ENCODE data around the gene GRIA1.

The GRIA1 gene

DNA sequence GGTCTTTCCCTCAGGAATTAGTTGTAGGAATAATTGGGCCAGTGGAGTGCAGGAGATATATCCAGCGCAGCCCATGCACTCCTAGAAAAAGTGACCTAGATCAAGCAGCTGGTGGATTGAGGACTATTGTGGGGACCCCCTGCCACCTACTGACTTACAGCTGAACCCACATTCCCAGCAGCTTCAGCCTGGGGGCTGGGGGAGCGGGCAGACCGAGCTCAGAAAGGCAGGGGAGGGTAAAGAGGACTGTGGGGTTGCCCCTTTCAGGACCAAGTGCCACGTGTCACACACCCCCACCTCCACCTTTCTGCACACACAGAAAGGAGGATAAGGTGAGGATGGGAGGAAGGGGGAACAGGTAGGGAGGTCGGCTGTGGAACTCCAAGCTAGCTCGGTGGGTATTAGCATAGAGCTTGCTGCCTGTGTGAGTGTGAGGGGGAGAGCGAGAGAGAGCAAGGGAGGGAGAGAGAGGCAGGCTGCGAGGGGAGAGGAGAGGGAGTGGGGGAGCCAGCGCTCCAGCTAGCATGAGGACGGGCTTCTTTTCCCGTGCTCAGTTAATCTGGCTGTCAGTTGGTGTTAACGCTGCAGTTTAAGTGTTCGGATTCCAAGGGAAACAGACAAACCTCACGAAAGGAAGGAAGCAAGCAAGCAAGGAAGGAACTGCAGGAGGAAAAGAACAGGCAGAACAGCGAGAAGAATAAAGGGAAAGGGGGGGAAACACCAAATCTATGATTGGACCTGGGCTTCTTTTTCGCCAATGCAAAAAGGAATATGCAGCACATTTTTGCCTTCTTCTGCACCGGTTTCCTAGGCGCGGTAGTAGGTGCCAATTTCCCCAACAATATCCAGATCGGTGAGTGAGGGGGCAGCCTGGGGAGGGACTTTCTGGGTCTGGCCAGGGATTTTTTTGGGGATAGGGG, at the start of gene GRIA1:
Gene GRIA1, plus strand, starts transcription at position 553 of the 920 bp plus-strand sequence.
- no peak for DNase-seq

DNA sequence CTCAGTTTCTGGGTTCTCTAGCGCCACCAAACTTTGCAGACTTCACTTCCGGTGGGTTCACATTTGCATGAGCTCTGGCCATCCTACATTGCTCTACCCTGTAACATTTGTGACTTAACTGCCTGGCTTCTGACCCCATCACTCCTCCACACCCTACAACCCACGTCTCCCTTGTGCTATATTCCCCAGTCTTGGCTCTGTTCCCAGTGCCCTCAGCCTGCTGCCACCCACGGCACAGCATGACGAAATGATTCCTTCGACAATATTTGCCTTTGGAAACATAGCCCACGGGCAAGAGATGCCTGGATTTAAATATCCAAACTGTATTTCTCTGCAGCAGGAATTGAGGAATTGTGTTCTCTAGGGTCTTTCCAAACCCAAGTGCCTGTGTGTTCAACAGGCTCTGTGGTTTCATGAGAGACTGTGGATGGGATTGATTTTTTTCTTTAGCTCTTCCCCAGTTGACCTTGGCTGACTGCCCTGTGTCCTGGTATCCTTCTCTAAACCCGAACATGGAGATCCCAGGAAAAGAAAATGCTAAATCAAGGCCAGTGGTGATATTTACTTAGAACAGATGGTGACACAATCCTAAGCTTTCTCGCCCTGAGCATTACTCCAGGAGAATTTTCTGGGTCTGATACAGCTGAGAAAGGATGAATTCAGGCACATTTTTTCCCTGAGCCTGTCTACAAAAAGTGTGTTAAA, 44.4 kb upstream of the GRIA1 start:
- DNase-seq = no peak

DNA sequence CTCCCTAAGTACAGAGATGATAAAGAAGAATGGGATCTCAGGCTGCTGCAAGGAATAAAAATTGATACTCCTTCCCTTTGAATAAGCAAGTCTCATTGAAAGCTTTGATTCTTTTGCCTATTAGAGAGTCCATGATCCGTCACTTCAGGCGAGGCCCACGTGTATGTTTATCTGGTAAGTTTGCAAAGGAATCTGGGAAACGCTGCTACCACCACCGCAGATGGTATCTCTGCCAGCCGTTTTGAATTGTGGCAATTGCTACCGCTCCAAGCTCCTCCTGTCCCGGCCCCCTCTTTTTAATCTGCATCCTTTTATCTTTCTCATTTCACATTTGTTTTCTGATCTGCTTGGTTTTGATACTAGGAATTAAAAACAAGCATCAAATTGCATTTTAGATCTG, 42.9 kb upstream of the GRIA1 start:
- no peak for DNase-seq

DNA sequence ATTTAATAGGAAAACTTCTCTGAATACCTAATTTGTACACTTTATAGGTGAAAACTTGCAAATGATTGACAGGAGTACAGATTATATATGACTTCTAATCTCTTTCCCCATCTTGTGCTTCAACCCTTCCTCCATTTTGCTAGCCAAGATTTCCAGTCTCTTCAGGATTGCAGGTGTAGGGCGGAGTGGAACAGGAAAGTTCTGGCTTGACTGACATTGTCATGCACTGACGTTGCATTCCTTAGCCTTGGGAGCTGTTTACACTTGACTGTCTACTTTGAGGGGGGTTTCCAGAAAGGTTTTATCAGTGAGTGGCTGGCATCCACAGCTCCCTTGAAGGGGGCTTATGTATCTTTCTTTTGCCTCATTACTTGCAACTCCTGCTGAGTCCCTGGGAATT, 34.1 kb upstream of the GRIA1 start:
- DNase-seq = no peak

DNA sequence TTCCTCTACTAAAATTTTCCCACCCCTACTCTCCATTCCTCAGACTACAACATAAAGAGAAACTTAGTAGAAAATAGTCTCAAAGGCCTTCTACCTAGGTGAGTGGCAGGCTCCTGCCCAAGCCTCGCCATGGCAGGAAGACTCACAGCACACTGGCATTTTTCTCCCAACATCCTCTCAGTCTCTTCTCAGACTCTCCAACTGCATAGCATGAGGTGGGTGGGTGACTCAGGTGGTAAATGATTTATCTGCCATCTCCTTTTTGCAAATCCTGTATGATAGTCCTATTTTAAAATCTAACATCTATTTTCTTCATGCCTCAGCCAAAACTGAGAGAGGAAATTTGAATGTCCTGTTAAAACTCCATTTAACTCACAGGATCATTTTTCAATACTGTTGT, 33.5 kb upstream of the GRIA1 start:
- no peak for DNase-seq

DNA sequence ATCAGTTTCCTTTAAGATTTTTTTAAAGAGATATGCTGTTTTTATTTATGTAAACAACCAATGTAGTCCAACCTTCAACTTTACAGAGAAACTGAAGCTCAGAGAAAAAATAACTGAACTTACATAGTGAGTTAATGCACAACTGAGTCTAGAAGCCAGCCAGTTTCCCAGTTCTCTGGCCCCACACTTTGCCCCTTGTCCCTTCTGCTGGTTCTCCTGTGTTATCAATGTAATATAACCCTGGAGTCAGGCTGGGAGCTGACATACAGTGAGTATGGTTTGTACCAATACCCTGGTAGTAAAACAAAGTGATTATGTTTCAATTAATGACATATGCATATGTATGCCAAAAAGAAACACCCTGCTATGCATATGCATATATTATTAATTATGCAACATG, 32.2 kb upstream of the GRIA1 start:
- DNase-seq = no peak

DNA sequence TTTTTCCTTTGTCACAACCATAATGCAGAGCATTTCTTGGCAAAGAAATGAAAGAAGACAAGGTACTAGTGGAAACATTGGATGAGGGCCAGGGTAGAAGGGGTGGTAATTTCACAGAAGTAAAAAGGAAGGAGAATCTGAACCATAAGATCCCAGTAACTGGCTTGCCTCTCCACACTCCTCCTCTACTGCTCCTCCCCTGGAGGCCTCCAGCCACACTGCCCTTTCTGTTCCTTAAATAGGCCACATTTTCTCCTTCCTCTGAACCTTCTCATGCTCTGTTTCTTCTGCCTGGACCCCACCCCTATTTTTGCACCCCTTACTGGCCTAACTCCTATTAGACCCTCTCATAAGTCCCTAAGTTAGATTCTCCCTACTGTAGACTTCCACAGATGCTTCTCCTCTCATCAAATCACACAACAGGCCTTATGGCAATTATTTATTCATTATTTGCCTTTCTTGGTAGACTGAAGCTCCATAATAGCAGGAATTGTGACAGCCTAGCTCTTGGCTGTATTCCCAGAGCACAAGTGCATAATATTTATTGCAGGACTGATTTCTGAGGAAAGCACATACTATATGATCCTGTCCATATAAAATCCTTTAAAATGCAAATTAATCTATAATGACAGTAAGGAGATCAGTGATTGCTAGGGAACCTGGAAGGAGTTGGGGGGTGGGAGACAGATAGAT, 31.3 kb upstream of the GRIA1 start:
- no peak for DNase-seq

DNA sequence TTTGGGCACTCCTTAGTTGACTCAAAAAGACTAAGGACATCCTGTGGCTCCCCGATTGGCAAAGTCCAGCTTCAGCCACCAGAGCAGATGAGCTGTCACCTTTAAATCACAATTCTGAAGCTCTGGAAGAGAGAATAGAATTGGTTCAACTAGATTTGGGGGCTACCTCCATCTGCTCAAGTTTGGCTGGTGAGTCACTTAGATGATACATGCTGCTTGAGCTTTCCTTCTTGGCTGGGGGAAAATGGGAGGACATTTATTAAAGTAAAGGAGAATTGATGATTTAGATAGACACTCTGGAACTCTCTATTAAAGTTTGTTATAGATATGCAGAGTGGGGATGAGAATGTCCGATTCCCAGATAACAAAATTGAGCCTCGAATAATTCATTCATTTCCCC, 30.0 kb upstream of the GRIA1 start:
- DNase-seq = no peak

DNA sequence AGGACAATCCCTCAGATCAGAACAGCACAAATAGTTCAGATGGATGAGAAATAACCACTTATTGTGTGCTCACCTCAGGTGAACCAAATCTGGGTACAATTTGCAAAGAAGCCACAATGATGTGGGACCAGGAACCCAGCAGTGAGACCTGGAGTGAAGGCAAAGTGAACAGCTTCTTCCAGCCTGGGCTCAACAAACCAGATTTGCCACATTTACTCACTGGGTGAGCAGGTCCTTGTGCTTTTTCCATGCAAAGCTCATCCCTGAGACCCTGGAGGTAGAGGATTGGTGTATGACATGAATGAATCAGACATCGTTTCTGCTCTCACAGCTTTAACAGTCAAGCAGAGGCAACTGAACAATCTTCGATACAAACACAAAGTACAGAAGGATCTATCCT, 29.1 kb upstream of the GRIA1 start:
- no peak for DNase-seq

DNA sequence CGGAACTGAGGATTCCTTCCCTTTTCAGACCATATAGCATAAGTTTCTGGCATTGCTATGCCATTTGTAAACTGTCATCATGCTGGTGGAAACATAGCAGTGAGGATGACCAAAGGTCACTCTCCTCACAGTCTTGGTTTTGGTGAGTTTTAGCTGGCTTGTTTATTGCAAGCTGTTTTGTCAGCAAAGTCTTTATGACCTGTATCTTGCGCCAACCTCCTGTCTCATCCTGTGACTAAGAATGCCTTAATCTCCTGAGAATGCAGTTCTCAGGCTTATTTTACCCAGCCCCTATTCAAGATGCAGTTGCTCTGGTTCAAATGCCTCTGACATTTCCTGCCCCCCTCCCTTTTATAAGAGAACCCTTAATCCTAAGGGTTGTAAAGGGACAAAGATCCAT, 26.7 kb upstream of the GRIA1 start:
- no peak for DNase-seq

DNA sequence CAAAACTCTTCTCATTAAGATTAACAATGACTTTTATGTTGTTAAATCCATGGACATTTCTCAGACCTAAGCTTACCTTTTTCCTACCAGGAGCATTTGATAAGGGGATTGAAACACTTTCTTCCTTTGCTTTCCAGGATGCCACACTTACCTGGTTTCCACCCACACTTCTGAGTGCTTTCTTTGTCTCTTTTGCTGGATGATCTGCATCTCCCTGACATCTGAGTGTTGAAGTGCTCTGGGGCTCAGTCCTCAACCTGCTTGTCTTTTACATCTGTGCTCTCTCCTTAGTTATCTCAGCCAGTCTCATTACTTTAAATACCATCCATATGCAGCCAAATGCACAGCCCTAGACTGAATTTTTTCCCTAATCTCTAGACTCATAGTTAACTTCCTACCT, 22.9 kb upstream of the GRIA1 start:
- DNase-seq = no peak

DNA sequence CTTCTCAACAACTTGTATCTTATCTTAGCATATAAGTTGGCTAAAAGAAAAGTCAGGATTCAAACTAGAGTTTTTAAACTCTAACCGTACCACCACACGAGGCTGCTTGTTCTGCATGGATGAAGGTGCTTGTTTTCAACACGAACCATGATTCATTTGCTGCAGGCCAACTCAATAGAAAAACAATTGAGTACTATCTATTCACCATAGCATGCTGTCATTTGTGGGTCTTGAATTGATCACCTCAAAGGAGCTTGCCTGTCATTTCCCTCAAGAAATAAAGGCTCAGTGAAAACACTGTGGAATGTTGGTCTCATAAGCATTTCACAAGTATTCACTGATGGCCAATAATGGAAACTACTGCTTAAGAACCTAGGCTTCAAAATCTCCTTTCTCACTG, 21.0 kb upstream of the GRIA1 start:
- no peak for DNase-seq

DNA sequence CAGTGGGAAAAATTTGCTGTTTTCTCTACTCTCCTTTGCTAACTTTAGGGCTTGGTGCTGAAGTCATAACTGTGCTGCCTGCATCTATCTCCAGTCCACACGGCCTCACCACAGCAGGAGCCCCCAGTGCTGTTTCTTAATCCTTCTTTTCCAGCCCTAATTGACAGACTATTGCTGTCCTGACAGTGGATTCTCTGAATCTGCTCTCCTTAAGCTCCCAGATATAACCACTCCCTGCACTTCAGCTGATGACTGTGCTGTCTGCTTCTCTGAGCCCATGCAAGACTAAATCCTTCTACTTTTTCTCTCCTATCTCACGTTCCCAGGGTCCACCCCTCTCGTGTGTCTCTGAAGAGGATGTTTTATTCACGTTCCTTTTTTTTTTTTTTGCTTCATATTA, 19.7 kb upstream of the GRIA1 start:
- no peak for DNase-seq

DNA sequence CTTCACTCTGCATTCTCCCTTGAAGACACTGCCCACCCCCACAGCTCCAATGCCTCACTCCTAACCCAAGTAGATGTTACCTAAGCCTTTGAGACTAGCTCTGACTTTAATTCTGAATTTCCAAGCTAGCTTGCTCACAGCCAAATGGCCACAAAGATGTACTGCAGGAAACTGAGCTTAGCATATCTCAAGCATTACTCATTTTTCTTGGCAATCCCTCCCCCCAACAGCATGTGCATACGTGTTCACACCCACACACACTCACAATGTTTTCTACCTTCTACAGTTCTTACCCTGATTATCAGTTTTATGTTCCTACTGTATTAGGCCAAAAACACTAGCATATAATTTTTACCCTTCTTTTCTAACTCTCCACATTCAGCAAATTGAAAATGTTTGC, 13.7 kb upstream of the GRIA1 start:
- DNase-seq = no peak

DNA sequence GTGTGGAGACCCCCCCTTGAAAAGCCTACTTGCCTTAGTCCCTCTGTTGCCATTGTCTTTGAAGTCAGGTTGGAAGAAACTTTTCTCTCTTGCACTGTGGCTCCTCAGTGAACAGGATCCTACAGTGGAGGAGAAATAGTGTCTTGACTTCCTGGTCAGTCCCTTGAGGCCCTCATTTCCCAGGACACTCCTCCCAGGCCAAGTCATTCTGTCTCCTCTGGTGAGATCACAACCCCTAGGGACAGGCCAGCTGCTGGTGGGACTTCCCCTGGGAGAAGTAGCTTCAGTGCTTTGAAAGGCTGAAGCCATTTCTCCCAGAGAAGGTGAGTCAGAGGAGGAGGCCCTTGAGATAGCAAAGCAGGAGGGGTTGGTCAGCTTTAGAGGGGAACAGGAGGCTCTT, 10.1 kb upstream of the GRIA1 start:
- no peak for DNase-seq

DNA sequence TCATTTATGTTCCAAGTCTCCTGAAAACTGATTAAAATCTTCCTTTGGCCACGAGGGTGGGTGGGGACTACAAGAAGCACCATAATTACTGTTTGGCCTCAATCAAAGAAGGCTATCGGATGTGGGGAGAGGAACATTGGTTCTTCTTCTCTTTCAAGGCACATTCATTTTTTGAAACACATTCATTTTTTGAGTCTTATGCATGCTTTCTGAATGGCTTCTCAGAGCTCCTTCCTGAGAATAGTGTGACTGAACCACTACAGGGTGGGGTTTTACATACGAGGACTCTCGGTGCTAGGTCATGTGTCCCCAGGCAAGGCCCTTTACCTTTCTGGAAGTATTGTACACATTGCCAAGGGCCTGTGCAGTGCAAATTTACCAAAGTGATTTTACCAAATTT, 7.0 kb upstream of the GRIA1 start:
- DNase-seq = no peak

DNA sequence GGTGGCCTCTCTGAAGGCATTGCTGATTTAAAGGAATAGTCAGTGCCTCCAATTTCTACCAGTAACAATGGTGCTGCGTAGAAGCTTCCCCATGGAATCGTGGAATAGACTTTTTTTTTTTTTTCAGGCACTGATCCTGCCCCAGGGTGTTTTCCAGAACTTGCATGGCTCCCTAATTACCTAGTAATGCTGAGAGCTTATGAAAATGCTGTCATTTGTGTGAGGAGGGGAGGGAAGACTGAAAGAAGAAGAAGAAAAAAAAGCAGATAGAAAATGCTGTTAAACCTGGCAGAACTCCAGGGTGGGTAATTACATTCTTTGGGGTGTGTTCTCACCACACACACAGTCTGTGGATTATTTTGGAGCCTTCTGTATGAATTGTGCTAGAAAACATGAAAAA, 4.8 kb upstream of the GRIA1 start:
- DNase-seq = no peak

DNA sequence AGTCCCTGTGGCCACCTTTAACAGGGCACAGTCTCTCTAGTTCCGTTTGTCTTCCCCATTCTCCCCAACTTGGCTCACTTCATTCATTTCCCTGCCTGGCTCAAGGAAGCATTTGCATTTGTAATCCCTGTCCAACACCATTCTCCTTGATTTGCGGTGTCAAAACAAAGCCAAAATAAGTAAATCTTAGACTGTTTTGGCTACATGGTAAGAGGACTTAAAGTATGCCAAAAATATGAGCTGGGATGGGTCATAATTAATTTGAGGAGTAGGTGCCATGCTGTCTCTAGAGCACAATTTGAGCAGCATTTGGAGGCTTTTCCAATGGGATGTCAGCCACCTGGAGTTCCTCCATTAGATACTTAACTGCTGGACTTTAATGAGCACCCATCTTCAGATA, 3.7 kb upstream of the GRIA1 start:
- DNase-seq = no peak

DNA sequence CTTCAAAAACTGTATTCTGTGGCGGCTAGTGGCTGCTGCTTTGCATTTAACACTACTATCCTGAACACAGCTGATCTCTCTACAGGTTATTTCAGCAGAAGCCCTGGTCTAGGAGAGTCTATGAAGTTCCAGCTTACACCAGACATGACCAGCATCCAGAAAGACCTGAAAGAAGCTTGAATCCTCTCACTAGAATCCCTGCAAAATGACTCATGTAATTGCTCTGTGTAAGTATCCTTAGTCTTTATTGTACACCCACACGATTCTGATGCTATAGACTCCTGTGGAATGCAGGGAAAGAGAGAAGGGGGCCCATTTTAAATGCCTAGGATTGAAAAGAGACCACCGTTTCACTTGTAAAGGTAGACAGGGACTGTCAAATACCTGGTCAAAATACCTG, 859 bp upstream of the GRIA1 start:
- DNase-seq = no peak

DNA sequence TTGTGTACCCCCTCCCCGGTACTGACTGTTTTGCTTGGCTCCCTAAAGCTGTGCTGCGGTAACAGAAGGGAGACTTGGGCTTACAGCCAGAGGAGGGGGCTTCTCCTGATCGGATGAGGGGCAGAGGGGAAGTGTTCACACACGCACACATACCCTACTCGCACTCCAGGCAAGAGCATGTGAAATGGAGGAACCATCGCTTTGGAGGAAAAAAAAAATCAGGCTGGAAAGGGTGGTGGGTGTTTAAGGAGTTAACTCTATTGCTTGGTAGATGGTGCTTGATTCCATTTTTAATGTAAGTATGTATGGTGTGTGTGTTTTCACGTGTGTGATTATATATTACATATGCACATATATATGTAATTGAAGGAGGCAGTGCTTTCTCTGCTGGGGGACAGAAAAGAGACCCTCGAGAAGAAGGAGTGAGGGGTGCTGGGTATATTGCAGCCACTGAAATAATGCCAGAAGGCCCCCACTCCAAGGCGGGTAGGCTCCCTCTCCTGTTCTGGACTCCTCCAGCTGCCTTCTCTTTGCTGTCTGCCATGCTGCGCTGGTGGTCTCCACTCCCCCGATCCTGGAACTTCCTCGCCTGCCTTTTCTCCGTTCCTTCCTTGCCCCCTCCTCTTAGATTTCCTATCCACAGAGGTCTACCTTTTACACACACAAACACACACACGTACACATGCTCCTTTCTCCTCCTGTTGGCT, 721 bp downstream of the GRIA1 start:
- DNase-seq = no peak

DNA sequence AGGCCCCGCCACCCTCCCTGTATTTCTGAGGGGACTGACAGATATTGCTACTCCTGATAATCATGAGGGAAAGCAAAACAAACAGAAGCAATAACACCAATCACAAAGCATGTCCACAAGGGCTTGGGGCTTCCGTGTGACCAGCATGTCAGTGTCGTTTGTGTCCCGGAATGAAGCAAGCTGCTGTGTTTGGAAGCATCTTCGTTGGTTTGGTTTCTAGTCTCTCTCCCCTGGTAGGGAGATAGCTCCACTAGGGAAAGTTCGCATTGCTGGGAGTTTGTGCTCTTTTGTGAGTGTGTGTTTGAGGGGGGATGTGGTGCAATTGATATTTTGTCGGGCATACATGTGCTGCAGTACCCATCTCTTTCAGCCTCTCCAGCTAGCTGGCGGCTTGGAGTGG, 1.4 kb downstream of the GRIA1 start:
- no peak for DNase-seq

DNA sequence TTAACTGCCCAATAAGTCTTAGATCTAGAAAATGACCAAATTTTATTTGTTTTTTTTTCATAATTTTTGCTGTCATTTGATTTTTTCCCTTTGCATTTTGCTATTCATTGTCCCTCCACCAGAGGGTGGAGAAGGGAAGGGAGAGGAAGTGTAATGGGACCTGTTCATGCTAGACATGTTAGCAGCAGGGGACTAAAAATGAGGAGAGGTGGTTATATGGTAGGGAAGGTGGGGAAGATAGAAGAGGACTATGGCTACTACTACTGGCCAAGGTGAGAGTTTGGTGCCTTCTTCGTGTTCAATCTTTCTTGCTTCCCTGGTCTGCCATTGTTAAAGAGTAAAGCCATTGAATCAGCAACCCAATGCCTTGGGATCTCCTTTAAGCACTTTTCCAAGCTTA, 6.4 kb downstream of the GRIA1 start:
- no peak for DNase-seq

DNA sequence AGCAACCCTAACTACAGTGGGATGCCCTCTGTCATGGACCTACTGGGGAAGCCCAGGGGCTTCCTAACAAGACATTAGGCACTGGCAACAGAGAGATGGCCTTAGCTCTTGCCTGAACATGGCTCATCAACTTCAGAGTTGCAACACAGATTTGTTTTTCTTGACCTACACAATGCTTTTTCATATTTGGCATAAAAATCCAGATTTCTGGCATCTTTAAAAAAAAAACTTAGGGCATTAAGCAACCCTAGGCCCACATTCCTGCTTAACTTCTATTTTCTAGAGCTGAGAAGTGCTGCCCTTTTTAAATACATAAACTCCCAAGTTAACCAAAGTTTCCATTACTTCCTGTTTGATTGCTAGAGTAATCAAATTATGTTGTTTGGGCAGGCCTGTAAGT, 8.0 kb downstream of the GRIA1 start:
- DNase-seq = no peak
